Measurements from ENCODE around the gene HK3.

The HK3 gene

DNA sequence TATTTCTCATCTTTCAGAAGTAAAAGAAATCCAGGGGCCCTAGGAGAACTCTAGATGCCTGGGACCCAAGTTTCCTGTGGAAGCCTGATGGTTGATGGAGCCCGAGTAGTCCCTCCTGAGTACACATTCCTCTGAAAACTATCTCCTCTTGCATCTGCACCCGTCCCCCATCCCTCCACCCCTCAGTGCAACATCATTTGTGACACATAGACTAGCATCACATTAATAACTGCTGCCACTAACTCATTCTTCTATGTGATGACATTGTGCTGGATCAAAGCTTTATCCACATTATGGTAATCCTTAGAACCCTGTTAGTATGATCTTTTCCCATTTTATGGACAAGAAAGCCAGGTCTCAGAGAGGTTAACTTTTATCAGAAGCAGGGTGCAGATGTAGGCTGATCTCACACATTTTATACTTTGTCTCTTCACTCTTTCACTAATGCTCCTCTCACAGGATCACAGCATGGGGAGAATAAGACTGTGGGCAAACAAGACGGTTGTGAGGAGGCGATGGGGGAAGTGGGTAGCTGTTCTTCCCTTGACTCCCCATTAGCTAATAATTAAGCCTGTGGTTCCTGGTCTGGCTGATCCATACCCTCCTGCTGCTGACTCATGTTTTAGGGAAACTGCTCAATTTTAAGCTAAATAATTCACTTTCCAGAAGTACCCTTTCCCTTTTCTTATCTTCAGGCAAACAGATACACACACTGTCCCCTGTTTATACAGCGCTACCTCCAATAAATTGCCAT lies 3.9 kb upstream of the HK3 start:
- DNase-seq (ENCODE audit: low spot score) = no peak

DNA sequence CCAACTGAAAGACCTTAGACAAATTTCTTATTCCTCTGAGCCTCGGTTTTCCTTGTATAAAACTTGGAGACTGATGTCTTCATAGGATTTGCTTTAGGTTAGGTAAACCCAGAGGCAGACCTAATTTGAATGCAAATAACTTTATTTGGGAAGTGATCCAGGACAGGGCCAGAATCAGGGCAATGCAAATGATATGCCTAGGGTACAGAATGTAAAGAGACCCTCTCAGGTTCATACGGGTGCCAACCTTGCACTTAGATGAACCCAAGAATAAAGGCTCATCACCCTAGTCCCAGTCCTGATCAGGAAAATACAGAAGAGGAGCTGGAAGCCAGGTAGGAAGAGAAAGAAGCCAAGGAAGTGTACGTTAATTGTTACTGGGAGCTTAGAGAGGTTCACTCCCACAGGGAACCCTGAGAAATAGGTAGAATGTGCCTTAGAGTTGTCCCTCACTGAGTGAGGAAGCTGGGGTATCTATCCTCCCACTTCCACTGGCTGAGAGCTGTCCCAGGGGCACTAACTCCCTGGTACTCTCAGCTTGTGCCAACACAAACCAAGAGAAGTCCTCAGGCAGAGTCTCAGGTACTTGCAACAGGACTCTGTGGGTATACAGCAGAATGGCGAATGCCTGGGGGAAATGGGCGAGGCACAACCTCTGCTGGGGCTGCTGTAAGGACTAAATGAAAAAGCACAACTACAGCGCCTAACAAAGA lies 3.1 kb upstream of the HK3 start:
- DNase-seq (ENCODE audit: low spot score) = no peak

DNA sequence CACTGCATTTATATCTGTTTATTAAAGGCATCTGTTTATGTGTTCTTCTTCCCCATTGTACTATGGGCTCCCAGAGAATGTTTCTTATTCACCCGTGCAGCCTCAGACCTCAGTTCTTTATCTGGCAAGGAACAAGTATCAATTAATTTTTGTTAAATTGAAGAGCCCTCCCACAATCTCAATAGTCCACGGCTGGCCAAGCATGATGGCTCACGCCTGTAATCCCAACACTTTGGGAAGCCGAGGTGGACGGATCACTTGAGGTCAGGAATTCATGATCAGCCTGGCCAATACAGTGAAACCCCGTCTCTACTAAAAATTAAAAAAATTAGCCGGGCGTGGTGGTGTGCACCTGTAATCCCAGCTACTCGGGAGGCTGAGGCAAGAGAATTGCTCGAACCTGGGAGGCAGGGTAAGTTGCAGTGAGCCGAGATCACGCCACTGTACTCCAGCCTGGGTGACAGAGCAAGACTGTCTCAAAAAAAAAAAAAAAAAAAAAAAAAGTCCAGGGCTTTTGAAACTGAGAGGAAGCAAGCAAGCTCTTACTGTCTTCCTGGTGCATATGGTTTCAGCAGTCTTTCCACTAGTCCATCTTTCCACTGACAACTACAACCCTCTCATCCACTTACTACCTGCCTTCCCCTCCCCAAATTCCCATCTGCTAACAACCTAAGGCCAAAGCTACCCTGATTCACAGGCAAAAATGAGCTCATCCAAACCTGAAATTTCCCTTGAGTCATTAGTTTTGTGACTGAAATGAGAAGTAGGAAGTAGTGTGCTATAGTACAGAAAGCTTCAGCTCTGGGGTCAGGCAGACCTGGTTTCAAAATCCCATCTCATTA lies 2.3 kb upstream of the HK3 start:
- DNase-seq (ENCODE audit: low spot score) = no peak

DNA sequence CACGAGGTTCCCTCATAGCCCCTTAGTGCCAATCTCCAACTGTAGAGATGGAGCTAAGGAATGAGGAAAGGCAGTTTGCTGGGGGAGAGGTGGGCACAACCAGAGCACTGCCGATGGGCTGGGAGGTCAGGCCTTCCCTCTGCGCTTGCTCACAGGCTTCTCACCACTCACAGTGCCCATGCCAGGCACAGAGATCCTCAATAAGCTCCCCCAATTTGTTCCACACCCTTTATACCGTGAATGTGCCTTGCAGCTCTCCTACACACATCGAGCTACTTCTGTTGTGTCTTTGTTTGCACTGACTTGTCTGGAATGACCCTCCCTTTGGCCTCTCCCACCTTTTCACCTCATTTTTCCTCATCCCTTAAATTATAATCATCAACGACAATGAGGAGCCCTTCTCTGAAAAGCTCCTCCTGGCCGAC lies 1.6 kb upstream of the HK3 start:
- no peak for DNase-seq (ENCODE audit: low spot score)

DNA sequence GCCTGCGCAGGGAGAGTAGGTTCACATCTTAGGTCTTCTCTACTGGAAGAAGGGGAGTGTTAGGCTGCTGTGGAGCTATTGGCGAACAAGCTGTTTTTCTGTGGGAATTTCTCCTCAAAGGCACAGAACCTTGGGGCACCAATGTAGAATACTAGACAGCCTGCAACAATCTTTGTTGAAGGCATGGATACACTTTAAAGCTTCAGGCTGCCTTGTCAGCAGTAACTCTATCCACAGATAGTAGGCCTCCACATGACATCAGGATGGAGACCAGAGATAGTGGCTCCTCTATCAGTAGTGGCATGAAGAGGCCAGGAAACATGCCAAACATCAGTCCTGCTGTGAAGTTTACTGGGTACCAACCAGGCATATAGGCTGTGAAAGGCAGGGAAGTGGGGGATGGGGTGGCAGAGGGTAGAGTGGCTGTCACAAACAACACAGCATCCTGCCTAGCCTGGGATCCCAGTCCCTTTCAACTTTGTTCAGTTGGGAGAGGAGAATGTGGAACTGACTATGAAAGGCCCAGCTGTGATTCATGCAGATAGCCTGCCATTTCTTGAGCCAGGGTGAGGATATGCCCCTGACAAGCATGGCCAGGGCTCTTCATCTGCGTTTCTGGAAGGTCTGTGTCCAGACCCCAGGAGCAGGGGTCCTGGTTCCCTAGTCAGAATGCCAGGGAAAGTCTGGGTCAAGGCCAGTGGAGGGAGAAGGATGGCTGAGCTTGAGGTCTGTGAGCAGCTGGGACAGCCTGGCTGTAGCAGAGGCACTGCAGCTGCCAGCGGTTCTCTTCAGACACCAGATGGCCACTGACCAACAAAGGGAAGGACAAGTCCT lies 1.0 kb upstream of the HK3 start:
- peak; percentile 53 for DNase-seq (ENCODE audit: low spot score)

DNA sequence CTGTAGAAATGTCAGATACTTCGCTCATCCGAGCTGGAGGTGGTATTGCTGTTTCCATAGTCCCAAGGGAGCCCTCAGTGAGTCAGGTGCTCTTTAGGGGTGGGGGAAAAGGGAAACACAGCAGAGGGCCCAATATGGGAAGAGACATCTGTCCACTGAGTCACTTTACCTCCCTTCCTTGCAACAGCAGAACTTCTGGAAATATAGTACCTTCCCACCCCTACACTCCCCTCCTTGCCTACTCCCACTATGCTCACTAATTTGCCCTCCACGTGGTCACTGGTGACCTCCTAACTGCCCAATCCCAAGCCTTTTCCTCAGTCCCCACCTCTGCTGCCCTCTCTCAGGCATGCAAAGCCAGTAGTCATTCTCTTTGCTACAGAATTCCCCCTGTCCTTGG lies 1.9 kb downstream of the HK3 start:
- DNase-seq (ENCODE audit: low spot score) = no peak

DNA sequence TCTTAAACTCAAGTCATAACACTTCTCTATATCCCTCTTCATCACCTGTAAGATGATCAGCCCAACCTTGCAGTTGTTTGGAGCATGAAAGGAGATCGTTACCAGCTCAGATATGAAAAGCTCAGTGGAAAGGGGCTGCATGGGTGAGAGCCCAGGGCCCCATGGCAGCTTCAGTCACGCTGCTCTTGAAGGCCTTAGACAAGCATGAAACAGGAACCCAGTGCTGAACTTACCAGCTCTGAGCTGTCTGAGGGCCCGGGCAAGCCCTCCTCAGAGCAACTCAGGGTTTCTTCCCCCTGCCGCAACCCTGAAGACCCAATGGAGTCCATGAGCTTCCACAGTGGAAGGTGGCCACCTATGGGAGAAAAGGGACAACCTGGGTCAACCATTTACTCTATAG lies 3.3 kb downstream of the HK3 start:
- no peak for DNase-seq (ENCODE audit: low spot score)

DNA sequence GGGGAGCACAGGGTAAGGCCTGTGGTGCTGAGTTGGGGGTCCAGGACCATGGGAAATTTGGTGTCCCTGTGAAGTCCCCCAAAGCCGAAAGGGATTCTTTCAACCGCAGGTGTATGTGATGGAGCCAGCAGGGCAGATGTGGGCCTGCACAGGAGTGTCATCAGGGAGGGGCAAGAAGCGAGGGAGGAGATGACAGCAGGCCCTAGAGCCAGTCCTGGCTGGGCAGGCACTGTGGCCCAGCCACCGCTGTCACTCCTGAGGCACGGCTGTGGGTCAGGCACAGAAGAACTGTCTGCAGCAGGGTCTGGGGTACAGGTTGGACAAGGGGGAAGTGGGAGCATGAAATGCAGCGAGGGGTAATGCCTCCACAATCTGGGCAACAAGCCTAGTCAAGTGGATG lies 4.8 kb downstream of the HK3 start:
- DNase-seq (ENCODE audit: low spot score) = no peak

DNA sequence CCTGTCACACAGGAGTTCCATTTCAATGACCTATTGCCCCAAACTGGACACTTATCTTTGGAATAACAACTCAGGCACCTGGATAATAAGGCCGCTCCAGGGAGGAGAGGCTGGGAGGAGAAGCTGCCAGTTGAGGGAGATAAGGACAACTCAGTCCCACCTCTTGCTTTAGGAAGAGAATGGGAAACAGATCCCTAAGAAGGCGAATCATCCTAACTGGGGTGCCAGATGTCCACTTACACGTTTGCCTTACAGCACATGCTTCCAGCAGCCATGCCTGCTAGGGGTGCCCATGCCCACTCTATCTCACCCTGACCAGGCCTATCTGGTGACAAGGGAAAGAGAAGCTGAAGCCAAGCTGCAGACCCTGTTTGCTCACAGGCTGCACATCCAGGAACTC lies 6.5 kb downstream of the HK3 start:
- DNase-seq (ENCODE audit: low spot score) = no peak

DNA sequence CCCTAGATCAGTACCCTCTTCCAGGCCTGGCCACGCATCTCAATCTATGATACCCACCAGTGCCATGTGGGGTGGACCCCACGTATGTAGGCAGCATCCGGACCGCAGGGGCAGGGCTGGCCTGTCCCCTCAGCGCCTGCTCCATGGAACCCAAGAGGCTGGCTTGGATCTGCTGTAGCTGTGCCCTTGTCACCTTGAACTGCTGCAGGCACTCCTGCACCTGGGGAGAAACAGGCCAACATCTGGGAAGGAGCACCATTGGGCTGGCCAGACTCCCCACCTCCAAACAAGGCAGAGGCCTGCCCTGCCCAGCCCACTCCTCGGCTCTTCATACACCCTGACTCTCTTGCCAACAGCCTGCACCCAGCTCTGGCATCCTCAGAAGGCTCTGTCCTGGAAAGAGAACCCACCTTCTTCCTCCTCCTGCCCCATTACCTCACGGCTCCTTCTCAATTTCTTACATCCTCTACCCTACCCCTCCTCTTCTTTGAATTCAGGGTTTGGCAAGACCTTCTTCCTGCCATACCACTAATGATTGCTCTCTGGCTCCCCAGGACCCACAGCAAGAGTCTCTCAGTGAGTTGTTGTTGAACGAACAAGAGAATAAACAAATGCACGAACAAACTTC lies 7.7 kb downstream of the HK3 start:
- DNase-seq (ENCODE audit: low spot score) = no peak

DNA sequence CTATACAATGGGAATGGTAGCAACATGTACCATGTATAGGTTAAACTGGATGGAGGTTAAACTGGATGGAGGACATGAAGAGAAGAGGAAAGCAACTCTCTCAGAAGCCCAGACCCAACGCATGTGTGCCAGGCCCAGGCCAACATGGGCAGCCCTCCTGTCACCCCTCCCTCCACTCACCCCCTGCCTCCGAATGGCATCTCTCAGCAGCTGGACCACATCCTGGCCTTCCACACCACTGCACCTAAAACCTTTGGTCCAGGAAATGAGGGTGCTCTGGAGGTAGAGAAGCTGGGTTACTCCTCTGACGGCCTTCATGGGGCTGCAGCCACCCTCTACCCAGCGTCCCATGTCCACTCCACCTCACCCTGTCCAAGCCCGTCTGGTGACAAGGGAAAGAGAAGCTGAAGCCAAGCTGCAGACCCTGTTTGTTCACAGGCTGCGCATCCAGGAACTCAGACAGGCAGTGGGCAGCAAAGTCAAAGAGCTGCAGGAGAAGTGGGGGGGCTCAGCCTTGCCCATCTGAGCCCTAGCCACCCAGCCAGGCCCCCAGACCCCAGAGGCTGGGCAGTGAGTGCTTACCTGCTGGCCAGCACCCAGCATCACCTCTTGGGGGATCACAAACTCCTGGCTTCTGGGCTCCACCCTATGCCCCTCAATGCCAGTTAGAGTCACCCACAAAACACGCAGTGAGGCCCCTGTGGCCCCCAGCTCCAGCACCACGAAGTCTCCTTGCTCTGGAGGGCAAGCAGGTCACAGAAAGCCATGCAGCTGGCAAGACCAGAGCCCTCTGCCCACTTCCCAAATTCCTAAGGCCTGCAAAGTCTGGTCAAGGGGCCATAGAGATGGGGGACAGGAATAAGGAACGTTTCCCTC lies 8.5 kb downstream of the HK3 start:
- no peak for DNase-seq (ENCODE audit: low spot score)

DNA sequence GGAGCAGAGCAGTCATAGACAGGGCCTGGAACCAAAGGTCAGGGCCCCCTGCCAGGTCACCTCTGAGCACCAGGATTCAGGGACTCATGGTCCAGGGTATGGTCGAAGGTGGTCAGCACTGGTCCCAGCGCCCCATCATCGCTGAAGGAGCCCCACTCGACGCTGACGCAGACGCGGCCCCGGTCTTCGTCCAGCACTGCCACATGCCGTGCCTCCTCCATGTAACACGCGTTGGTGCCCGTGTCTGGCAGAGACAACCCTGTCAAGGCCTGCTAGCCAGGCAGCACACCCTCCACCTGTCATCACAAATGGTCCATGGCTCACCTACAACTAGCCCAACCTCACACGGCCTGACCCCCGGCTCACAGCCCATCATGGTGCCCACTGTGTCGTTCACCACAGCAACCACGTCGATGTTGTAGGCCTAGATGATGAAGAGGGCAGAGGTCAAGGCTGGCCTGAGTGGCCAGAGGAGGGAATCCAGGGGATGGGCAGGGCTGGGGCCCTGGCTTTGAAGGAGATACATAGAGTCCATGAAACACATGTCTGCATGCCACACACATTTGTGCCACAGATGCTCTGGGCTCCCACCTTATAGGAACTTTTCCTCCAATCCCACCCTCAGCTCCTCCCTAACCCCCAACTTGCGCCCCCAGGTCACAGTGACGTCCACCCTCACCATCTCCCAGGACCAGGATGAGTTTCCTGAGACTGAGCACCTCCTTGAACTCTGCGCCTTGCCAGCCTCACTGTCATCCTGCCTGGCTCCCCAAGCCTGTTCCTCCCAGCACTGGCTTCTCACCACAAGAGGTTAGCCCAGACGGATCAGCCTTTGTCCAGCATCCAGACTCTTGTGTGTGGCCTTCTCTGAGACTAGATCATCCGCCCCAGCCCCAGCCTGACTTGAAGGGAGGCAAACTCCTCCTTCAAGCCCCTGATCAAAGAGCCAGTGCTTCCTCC lies 9.5 kb downstream of the HK3 start:
- no peak for DNase-seq (ENCODE audit: low spot score)

DNA sequence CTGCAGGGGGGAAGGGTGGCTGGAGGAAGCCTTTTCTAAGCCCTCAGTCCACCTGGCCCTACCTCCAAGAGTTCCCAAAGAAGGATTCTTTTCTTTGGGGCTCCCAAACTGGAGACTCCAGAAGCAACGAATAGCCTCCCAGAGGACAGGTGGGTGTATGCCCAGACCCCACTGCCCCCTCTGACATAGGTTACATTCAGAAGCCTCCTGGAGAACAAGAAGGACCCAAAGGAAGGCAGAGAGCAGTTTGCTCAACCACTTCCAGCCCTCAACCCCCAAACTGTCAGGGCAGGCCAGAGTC lies 10.3 kb downstream of the HK3 start:
- DNase-seq (ENCODE audit: low spot score) = no peak

DNA sequence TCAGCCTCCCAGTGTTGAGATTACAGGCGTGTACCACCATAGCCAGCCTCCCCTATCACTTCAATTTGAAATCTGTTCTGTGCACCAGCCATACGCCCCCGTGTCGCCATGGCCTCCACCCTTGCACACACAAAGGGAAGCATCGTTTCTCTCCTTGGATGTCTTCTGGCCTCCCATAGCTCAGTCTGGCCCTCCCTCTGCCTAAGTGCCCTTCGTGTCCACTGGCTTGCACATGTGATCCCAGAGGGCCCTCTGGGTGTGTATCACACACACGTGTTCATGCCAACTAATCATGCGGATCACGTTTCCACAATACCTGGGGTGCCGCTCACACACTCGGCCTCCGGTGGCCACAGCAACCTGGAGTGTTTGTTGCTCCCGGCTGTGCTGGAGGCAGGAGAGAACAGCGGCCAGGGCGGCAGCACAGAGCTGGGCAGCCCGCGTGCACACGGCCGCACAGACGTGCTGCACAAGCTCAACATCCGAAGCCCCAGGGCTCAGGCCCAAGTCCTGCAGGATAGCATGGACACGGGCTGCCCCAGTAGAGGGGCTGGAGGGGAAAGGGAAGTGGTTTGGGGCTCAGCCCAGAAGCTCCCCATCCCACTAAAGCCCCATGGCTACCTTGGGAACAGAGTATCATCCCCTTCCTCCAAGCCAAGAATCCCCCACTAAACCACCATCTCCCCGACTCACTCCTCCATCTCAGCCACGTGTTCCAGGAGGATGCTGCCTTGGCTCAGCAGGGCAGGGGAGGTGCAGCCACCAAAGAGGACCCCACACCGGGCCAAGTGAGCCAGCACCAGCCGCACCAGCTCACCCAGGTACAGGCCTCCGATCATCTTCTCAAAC lies 10.9 kb downstream of the HK3 start:
- no peak for DNase-seq (ENCODE audit: low spot score)

DNA sequence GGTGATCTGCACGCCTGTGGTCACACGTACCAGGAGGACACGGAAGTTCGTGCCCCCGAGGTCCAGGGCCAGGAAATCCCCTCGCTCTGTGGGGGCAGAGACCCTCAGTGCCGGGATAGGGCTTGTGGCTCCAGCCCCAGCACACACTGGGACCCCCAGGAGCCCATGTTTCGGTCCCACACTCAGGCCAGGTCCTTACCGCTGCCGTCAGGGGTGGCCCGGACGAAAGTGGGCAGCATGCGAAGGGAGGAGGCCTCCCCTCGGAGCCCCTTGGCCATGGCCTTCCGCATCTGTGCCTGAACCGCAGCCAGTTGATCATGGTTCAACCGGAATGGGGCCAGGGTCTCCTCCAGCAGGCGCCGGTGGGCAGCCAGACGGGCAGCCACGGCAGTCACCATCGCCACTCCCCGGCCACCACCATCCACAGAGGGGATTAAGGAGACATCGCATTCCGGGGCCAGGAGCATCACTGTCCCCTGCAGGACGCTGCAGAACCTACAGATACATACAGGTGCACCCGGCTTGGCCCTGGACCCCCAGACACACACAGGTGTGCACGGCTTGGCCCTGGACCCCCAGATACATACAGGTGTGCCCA lies 11.8 kb downstream of the HK3 start:
- DNase-seq (ENCODE audit: low spot score) = no peak

DNA sequence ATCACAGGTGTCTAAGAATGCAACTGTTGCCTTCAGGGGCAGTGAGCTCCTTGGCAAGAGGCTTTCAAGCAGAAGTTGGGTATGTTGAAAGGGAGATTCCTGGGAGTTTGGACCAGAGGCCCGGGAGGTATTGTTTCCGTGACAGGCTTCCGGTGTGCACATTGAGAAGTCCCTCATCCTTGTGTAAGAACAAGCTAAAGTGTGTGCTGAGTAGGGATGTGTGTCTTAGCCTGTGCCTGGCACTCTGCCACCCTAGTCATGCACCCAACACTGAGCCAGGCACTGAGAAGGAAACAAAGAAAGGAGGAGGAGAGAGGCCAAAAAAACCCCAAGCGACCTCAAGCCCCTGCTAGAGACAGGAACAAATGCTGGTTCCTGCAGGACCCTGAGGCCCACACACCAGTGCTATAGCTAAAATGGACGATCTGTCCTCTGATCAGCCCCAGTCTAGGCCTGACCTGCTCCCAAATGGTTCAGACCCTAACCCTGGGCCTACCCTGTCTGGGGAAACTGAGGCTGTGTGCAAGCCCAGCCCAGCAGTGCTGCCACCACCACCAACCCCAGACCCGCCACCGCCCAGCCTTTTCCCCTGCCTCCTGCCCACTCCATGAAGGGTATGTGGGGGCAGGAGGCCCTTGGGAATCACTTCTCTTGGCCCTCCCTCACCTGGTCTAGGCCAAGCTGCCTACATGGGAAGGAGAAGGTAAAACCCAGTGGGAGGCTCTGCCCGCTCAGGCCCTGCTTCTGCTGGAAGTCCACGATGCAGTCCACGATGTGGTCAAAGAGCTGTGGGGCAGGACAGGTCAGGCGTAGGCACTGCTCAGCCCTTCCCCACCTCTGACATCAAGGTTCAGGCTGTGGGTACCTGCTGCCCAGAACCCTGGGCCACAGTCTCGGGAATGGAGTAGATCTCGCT lies 12.6 kb downstream of the HK3 start:
- DNase-seq (ENCODE audit: low spot score) = no peak

DNA sequence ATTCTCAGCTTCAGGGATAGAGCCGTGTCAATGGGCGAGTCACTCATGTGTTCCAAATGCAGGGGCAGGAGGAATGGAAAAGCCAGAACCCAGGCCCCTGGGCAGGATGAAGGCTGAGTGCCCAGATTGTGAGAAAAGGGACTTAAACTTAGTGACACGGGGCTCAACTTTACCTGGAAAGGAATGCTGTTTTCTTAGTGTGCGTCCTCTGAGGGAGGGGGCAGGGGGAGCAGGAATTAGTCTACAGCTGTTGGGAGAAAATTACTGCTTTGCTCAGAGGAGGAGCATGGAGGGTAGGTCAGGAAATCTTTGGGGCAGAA lies 14.6 kb downstream of the HK3 start:
- DNase-seq (ENCODE audit: low spot score) = no peak

All from Ammon's horn (tissue), 1 donor.